ENCODE results near the gene TMEFF2. TPM values are rescaled to one million over a fixed set of nuclear protein-coding genes. Genes with fewer than 3 reads are reported as not detected.

Gene TMEFF2
- total and polyA plus RNA-seq, 2 of the 8 experiments (the other 6 are each of a cell fraction or from before 2014, with no cell fraction given), result 0.91 to 3.7 TPM

- H4K91ac ChIP-seq (replicated peaks; ENCODE audit: insufficient read length, low read length), result no peak overlapping the region
- H2AFZ ChIP-seq (ENCODE audit: low read length), result no peak overlapping the region
- H4K5ac ChIP-seq (ENCODE audit: insufficient read length, low read depth, low read length), result no peak overlapping the region
- no peak overlapping the region for H3K9ac ChIP-seq (replicated peaks in 1 of 4; ENCODE audit: extremely low read depth in 1 of 4, low read depth in 3 of 4, low read length in 3 of 4)
- H3K23me2 ChIP-seq (ENCODE audit: low read depth, low read length), result no peaks in the 10 kb centered on the region
- no peak overlapping the region for H3K4me3 ChIP-seq (ENCODE audit: extremely low read depth in 1 of 4, insufficient read depth in 2 of 4, low read depth in 3 of 4, low read length in 4 of 4)
- no peak overlapping the region for H2BK20ac ChIP-seq (ENCODE audit: low read length)
- no peaks in the 10 kb centered on the region for H3K36me3 ChIP-seq (ENCODE audit: control insufficient read depth in 2 of 4, insufficient read depth in 4 of 4, low read length in 3 of 4)
- POLR2A ChIA-PET (ENCODE audit: partially characterized antibody), result interaction anchor here (0.6 kb wide), 1 partner anchor 41 kb away, joined by 3 read pairs; no protein-coding TSS in a partner anchor
- DNase-seq (ENCODE audit: low read depth in 1 of 2, low spot score in 2 of 2) (no peak), FAIRE-seq (no peak)
- H3K79me1 ChIP-seq (ENCODE audit: low read depth, low read length), result no peaks in the 10 kb centered on the region
- no peak overlapping the region for H4K8ac ChIP-seq (ENCODE audit: extremely low read depth, insufficient read depth, low read length)
- H3K27me3 ChIP-seq (replicated peaks in 1 of 4; ENCODE audit: control insufficient read depth in 3 of 4, extremely low read depth in 1 of 4, insufficient read depth in 3 of 4, low read length in 3 of 4), result no peaks in the 10 kb centered on the region
- H2BK120ac ChIP-seq (replicated peaks; ENCODE audit: low read depth, low read length), result no peak overlapping the region
- no peak overlapping the region for H3K56ac ChIP-seq (replicated peaks; ENCODE audit: insufficient read length, low read depth, low read length)
- no peaks in the 10 kb centered on the region; a peak in 1 of 4 replicates for H3K9me3 ChIP-seq (ENCODE audit: insufficient read depth in 2 of 2, low read depth in 1 of 2, low read length in 1 of 2)
- CTCF ChIA-PET (ENCODE audit: partially characterized antibody), result interaction anchor here (1.5 to 1.6 kb wide), 2 partner anchors 9 to 185 kb away, joined by 4 to 5 read pairs; no protein-coding TSS in a partner anchor
- no peak overlapping the region for H3K14ac ChIP-seq (ENCODE audit: insufficient read length)
- H3K23ac ChIP-seq (ENCODE audit: insufficient read length), result no peak overlapping the region
- H2BK15ac ChIP-seq (ENCODE audit: low read length), result no peak overlapping the region
- no peak overlapping the region for H2AK5ac ChIP-seq (ENCODE audit: low read depth, low read length)
- H2BK12ac ChIP-seq (ENCODE audit: low read depth, low read length), result no peak overlapping the region
- no peak overlapping the region for H3K18ac ChIP-seq (ENCODE audit: extremely low read depth, low read length)
- H3K27ac ChIP-seq (ENCODE audit: low read depth, low read length), result no peak overlapping the region
- H2BK5ac ChIP-seq (ENCODE audit: low read depth, low read length), result no peak overlapping the region
- 89% methylated on average over 1 of the region's 1 CpG; no CpG with 5 or more reads in 1 of the 2 experiments for WGBS, 2 experiments (ENCODE audit: extremely low coverage in 1 of 2, insufficient coverage in 1 of 2, insufficient read length in 1 of 2, insufficient replicate concordance in 2 of 2, low coverage in 1 of 2, low lambda C conversion rate in 2 of 2, missing lambda C conversion rate in 1 of 2)
- no peak overlapping the region for H3K4me2 ChIP-seq (ENCODE audit: insufficient read depth in 1 of 2, low read depth in 2 of 2, low read length in 2 of 2)
- no peaks in the 10 kb centered on the region for H4K20me1 ChIP-seq (replicated peaks in 1 of 2; ENCODE audit: control insufficient read depth in 1 of 2, insufficient read depth in 2 of 2, low read length in 2 of 2)
- H3K4ac ChIP-seq (replicated peaks; ENCODE audit: insufficient read length, low read depth, low read length), result no peak overlapping the region
- no peaks in the 10 kb centered on the region for H3K4me1 ChIP-seq (replicated peaks in 1 of 4; ENCODE audit: control insufficient read depth in 3 of 4, insufficient read depth in 4 of 4, low read length in 3 of 4)
- H3K79me2 ChIP-seq (ENCODE audit: control insufficient read depth in 1 of 2, insufficient read depth in 2 of 2, low read length in 2 of 2), result no peaks in the 10 kb centered on the region
- TF ChIP-seq SIRT6 (IDR thresholded peaks at IDR 0.05; ENCODE audit: low read length), result no peak
- no peak for TF ChIP-seq KDM1A (IDR thresholded peaks at IDR 0.05; ENCODE audit: borderline replicate concordance, low read length)
- no peak for TF ChIP-seq HDAC2 (IDR thresholded peaks at IDR 0.05; ENCODE audit: borderline replicate concordance in 1 of 2, low read depth in 2 of 2, low read length in 2 of 2)
- TF ChIP-seq RNF2 (IDR thresholded peaks at IDR 0.05; ENCODE audit: borderline replicate concordance, low read depth, low read length, missing control alignments, poor library complexity, severe bottlenecking), result no peak
- TF ChIP-seq, protein P1, sequence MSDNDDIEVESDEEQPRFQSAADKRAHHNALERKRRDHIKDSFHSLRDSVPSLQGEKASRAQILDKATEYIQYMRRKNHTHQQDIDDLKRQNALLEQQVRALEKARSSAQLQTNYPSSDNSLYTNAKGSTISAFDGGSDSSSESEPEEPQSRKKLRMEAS (IDR thresholded peaks at IDR 0.05), result no peak
- no peak for TF ChIP-seq BCL11A (IDR thresholded peaks at IDR 0.05; ENCODE audit: low read depth in 2 of 2, low read length in 2 of 2)
- TF ChIP-seq CTCF (IDR thresholded peaks at IDR 0.05; ENCODE audit: control extremely low read depth in 1 of 3, insufficient read depth in 1 of 3, low read depth in 1 of 3, low read length in 3 of 3), result no peak
- no peak for TF ChIP-seq RAD21 (IDR thresholded peaks at IDR 0.05 in 1 of 2, conservative IDR thresholded peaks at IDR 0.05 in 1 of 2; ENCODE audit: low read depth in 2 of 2, low read length in 2 of 2)
- TF ChIP-seq KDM4A (IDR thresholded peaks at IDR 0.05; ENCODE audit: low read depth, low read length, severe bottlenecking), result no peak
- no peak for TF ChIP-seq TBP (IDR thresholded peaks at IDR 0.05; ENCODE audit: low read depth, low read length)
These were observed 140.8 kb downstream of the TMEFF2 start for GRCh38 chr2:192053921-192054320.

Measured in H1 (cell line).